Choroid plexus epithelial cell (primary cell): ENCODE results near the gene PRSS27.
A peak's percentile ranks its signal among the peaks of the same experiment; 100 is the strongest.
"Not testable (repeated sequence)": the region's sequence is repeated elsewhere in the genome, so short reads cannot be mapped to it uniquely, and the experiment has no call there.

Experiments used
- DNase-seq: peaks from one replicate; pipeline ENCODE4 v3.0.0-alpha.2; 2010; ENCODE audit warnings: low read depth
- H3K4me3 ChIP-seq: 2 replicates; pipeline ENCODE4 v1.5.1; 2011; ENCODE audit warnings: low read depth, mild to moderate bottlenecking, control low read depth, low read length, moderate library complexity
- CTCF ChIP-seq: conservative IDR thresholded peaks from 2 replicates; pipeline ENCODE4 v1.5.1; 2011; ENCODE audit warnings: low read depth, mild to moderate bottlenecking, control low read depth, inconsistent platforms, low read length, moderate library complexity

PRSS27 gene

GRCh38 chr16:2687531-2688308 lies 32.3 kb downstream of the PRSS27 start:
- no peak for TF ChIP-seq CTCF
- H3K4me3 ChIP-seq, result no peak overlapping the region
- no peak for DNase-seq

GRCh38 chr16:2686912-2687507 lies 33.0 kb downstream of the PRSS27 start:
- no peak overlapping the region for H3K4me3 ChIP-seq
- DNase-seq, result no peak
- TF ChIP-seq CTCF, result no peak

- DNase-seq, H3K4me3 ChIP-seq: not testable (repeated sequence)
These were observed 33.9 kb downstream of the PRSS27 start for GRCh38 chr16:2686075-2686474.

- peak; percentile 20 for DNase-seq
- peak overlapping the region; percentile 97 for H3K4me3 ChIP-seq
These were observed 37.0 kb downstream of the PRSS27 start for GRCh38 chr16:2683041-2683440.

- no peak for TF ChIP-seq CTCF
- peak within 1 kb of the TSS; percentile 97 for H3K4me3 ChIP-seq
- DNase-seq, result peak; percentile 97
These were observed 37.6 kb downstream of the PRSS27 start, which contains the start of gene KCTD5 for GRCh38 chr16:2682209-2683021. KCTD5 (plus strand) TSS chr16:2682523; CDS start chr16:2682549, 26 bp downstream.

GRCh38 chr16:2680360-2680759 lies 39.7 kb downstream of the PRSS27 start:
- DNase-seq, H3K4me3 ChIP-seq: not testable (repeated sequence)

- H3K4me3 ChIP-seq, DNase-seq: not testable (repeated sequence)
These were observed 40.1 kb downstream of the PRSS27 start for GRCh38 chr16:2679902-2680301.

- not testable (repeated sequence) for H3K4me3 ChIP-seq, DNase-seq
These were observed 41.6 kb downstream of the PRSS27 start for GRCh38 chr16:2678206-2678965.

GRCh38 chr16:2676937-2677336 lies 43.1 kb downstream of the PRSS27 start:
- not testable (repeated sequence) for H3K4me3 ChIP-seq, DNase-seq

- H3K4me3 ChIP-seq, result no peak overlapping the region
- no peak for DNase-seq
- TF ChIP-seq CTCF, result no peak
These were observed 44.3 kb downstream of the PRSS27 start for GRCh38 chr16:2675714-2676113.
